ENCODE measurements around the gene CCDC141. TPM values are rescaled to one million over a fixed set of nuclear protein-coding genes. Genes with fewer than 3 reads are reported as not detected.
"Not testable (repeated sequence)": the region's sequence is repeated elsewhere in the genome, so short reads cannot be mapped to it uniquely, and the experiment has no call there.

CCDC141 gene
- total RNA-seq, 1 donor from 2014 or later: 1.2 TPM

DNA sequence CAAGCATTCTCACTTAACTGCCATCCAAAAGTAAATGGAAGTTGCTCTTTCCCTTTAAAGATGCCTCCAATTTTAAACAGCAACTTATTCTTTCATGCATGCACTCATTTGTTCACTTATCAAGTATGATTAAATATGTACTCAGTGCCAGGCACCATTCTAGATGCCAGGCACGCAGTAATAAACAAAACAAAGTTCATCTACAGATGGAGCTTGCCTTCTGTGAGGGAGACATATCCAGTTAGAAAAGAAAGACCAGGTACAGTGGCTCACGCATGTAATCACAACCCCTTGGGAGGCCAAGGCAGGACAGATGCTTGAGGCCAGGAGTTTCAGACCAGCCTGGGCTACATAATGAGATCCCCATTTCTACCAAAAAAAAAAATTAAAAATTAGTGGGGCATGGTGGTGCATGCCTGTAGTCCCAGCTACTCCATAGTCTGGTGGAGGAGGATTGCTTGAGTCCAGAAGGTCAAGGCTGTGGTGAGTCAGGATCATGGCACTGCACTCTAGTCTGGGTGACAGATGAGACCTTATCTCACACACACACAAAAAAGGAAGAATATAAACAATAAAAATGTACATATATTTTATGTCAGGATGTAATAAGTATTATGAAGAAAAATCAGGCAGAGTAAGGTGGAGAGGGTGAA, 19.2 kb upstream of the CCDC141 start:
- no peak overlapping the region for H3K27ac Mint-ChIP-seq
- TF ChIP-seq, protein P1, sequence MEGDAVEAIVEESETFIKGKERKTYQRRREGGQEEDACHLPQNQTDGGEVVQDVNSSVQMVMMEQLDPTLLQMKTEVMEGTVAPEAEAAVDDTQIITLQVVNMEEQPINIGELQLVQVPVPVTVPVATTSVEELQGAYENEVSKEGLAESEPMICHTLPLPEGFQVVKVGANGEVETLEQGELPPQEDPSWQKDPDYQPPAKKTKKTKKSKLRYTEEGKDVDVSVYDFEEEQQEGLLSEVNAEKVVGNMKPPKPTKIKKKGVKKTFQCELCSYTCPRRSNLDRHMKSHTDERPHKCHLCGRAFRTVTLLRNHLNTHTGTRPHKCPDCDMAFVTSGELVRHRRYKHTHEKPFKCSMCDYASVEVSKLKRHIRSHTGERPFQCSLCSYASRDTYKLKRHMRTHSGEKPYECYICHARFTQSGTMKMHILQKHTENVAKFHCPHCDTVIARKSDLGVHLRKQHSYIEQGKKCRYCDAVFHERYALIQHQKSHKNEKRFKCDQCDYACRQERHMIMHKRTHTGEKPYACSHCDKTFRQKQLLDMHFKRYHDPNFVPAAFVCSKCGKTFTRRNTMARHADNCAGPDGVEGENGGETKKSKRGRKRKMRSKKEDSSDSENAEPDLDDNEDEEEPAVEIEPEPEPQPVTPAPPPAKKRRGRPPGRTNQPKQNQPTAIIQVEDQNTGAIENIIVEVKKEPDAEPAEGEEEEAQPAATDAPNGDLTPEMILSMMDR (IDR thresholded peaks at IDR 0.05; ENCODE audit: unreplicated experiment): no peak
- peaks cover 1% of the 10 kb centered on the region for H3K27me3 Mint-ChIP-seq (ENCODE audit: low read depth)
- no peak for DNase-seq (ENCODE audit: low spot score in 2 of 2, unreplicated experiment in 2 of 2)
- H3K4me3 Mint-ChIP-seq: no peak overlapping the region
- no peaks in the 10 kb centered on the region for H3K4me1 Mint-ChIP-seq
- H3K9me3 Mint-ChIP-seq: peaks cover 22% of the 10 kb centered on the region
- H3K36me3 Mint-ChIP-seq: peaks cover 2% of the 10 kb centered on the region

DNA sequence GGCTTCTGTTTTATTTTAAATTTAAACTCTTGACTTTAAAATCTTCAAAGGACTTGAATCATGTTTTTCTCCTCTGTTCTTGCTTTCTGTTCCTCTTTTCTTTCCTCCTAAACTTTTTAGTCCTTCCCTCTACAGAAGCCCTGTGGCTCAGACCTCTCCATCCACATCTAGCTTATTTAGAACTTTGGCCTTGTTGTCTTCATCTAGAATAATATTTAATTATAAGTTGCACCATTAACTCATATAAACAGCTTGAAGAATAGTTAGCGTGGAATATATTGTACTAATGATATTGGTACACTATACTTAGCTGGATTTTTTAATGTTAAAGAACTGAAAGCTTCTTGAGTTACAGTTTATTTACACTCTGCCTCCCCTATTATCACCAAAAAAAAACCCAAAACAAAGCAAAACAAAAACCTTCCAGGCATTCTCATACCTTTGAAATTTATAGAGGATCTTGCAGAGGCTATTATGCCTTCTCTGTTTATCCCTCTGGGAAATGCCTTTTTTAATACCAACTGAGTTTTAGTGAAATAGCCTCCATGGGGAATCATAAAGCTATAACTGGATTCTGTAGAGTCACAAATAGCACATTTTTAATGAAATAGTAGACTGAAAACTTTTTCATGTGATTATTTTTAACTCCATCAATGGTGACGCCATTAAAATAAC, 9.2 kb upstream of the CCDC141 start:
- H3K27ac Mint-ChIP-seq: peak overlapping the region; percentile 94
- H3K27me3 Mint-ChIP-seq (ENCODE audit: low read depth): no peaks in the 10 kb centered on the region
- H3K4me3 Mint-ChIP-seq: no peak overlapping the region
- peaks cover 29% of the 10 kb centered on the region for H3K4me1 Mint-ChIP-seq
- no peak for DNase-seq (ENCODE audit: low spot score in 2 of 2, unreplicated experiment in 2 of 2)
- TF ChIP-seq, protein P1 (IDR thresholded peaks at IDR 0.05; ENCODE audit: unreplicated experiment): no peak
- no peaks in the 10 kb centered on the region for H3K36me3 Mint-ChIP-seq
- peaks cover under 1% of the 10 kb centered on the region for H3K9me3 Mint-ChIP-seq

DNA sequence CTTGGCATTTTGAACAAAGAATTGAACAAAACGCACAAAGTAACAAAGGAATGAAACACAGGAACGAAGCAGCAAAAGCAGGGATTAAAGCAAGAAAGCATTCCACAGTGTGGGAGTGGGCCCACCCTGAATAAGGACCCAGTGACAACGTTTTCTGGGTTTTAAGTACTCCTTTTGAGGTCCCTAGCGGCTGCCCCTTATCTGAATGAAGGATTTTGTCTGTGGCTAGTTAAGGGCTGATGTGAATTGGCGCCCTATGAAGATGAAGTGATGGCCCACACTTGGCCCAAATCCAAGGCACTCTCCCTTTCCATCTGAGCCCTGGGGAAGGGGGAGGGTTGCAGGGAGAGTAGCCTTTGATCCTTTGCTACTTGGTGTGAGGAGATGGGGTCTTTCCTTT, 7.8 kb upstream of the CCDC141 start:
- H3K4me1 Mint-ChIP-seq: peaks cover 29% of the 10 kb centered on the region
- peak overlapping the region; percentile 94 for H3K27ac Mint-ChIP-seq
- H3K4me3 Mint-ChIP-seq: no peak overlapping the region
- H3K9me3 Mint-ChIP-seq: no peaks in the 10 kb centered on the region
- no peaks in the 10 kb centered on the region for H3K36me3 Mint-ChIP-seq
- no peak for DNase-seq (ENCODE audit: low spot score in 2 of 2, unreplicated experiment in 2 of 2)
- TF ChIP-seq, protein P1 (IDR thresholded peaks at IDR 0.05; ENCODE audit: unreplicated experiment): no peak
- no peaks in the 10 kb centered on the region for H3K27me3 Mint-ChIP-seq (ENCODE audit: low read depth)

DNA sequence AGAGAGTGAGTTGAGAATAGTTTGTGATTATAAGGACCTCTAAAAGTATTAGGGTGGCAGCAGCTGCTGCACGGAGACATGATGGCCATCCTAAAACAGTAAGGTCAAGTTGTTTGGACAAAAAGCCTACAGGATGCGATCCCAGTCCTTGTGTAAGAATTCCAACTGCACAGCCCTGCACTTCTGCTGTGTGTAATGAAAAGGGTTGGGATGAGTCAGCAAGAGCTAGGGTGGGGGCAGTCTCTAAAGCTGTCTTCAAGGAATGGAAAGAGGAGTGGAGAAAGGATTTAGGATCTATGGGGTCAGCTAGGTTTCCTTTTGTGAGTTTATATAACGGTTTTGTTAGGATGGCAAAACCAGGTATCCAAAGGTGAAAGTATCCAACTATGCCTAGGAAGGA, 3.6 kb upstream of the CCDC141 start:
- H3K27me3 Mint-ChIP-seq (ENCODE audit: low read depth); H3K36me3 Mint-ChIP-seq; H3K4me3 Mint-ChIP-seq; H3K9me3 Mint-ChIP-seq; H3K27ac Mint-ChIP-seq; DNase-seq (ENCODE audit: low spot score in 2 of 2, unreplicated experiment in 2 of 2): not testable (repeated sequence)
- H3K4me1 Mint-ChIP-seq: peaks cover 48% of the 10 kb centered on the region

DNA sequence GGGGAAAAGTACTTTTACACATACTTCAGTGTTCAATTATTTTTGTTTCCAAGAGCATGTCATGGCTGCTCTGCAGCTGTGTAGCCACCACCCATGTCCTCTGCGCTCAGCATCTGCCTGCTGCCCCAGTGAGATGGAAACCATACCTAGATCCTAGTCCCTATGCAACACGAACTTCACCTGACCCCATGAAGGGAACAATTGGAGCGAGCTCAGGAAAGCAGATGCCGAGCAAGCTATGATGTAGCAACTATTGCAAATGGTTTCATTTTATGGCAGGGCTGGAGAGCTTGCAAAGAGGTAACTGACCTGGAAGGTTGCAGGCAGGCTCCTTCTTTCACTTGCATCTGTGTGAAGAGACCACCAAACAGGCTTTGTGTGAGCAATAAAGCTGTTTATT, 1.3 kb upstream of the CCDC141 start:
- Mint-ChIP-seq H3K9me3 (no peaks in the 10 kb centered on the region), H3K4me1 (peaks cover 45% of the 10 kb centered on the region), H3K36me3 (no peaks in the 10 kb centered on the region), H3K4me3 (no peak overlapping the region), H3K27me3 (ENCODE audit: low read depth) (no peaks in the 10 kb centered on the region), H3K27ac (no peak overlapping the region)
- TF ChIP-seq, protein P1 (IDR thresholded peaks at IDR 0.05; ENCODE audit: unreplicated experiment): no peak
- DNase-seq (ENCODE audit: low spot score in 2 of 2, unreplicated experiment in 2 of 2): no peak

DNA sequence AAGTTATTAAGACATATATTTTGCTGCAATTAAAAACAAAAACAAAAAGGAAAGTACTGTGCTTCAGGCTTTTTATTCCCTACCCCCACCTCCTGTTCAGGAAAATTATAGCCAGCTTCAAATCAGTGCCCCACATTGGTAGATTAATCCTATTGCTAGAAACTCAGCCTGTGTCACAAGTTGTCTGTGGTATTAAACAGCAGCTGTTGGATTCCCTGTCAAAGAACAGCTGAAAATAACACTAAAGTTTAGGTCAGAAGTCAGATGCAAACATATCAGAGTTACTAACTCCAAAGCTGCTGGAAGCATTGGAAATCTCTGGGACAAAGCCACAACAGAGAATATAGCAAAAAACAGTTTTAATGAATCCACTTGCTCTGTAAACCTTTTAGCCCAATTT, 818 bp upstream of the CCDC141 start:
- Mint-ChIP-seq H3K27ac (peak overlapping the region; percentile 83), H3K9me3 (no peaks in the 10 kb centered on the region), H3K27me3 (ENCODE audit: low read depth) (no peaks in the 10 kb centered on the region), H3K4me3 (no peak overlapping the region), H3K36me3 (no peaks in the 10 kb centered on the region), H3K4me1 (peaks cover 43% of the 10 kb centered on the region)
- TF ChIP-seq, protein P1 (IDR thresholded peaks at IDR 0.05; ENCODE audit: unreplicated experiment): no peak
- no peak for DNase-seq (ENCODE audit: low spot score in 2 of 2, unreplicated experiment in 2 of 2)

All from mesothelial cell of epicardium (in vitro differentiated cells).